ENCODE data around the gene C19orf53. TPM values are rescaled to one million over a fixed set of nuclear protein-coding genes. Genes with fewer than 3 reads are reported as not detected.

The C19orf53 gene
- total RNA-seq, 2 donors from 2014 or later, result 47.7 to 103 TPM

DNA sequence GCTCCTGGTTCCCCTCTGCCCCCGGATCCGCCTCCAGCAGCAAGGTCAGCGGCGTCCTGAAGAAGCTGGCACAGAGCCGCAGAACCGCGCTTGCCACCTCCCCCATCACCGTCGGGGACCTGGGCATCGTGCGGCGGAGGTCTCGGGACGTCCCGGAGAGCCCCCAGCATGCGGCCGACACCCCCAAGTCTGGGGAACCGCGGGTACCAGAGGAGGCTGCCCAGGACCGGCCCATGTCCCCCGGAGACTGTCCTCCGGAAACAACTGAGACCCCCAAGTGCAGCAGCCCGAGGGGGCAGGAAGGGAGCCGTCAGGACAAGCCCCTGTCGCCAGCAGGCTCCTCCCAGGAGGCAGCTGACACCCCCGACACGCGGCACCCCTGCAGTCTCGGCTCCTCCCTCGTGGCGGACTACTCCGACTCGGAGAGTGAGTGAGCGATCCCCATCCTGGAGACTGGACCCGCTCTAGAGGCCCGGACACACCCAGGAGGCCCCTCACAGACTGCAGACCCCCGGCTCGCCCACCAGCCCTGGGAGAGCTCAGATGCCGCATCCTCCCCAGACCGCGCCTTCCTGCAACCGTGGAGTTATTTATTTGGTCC is 11.5 kb upstream of the C19orf53 start:
- H3K36me3 ChIP-seq (replicated peaks in 1 of 2; ENCODE audit: insufficient read depth in 1 of 2, low read depth in 2 of 2), result peaks cover 8 to 10% of the 10 kb centered on the region in 2 donors
- no peak overlapping the region for H3K27ac ChIP-seq
- H3K9me3 ChIP-seq, result no peaks in the 10 kb centered on the region
- TF ChIP-seq, protein P1, sequence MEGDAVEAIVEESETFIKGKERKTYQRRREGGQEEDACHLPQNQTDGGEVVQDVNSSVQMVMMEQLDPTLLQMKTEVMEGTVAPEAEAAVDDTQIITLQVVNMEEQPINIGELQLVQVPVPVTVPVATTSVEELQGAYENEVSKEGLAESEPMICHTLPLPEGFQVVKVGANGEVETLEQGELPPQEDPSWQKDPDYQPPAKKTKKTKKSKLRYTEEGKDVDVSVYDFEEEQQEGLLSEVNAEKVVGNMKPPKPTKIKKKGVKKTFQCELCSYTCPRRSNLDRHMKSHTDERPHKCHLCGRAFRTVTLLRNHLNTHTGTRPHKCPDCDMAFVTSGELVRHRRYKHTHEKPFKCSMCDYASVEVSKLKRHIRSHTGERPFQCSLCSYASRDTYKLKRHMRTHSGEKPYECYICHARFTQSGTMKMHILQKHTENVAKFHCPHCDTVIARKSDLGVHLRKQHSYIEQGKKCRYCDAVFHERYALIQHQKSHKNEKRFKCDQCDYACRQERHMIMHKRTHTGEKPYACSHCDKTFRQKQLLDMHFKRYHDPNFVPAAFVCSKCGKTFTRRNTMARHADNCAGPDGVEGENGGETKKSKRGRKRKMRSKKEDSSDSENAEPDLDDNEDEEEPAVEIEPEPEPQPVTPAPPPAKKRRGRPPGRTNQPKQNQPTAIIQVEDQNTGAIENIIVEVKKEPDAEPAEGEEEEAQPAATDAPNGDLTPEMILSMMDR (IDR thresholded peaks at IDR 0.05), result no peak
- no peak for TF ChIP-seq POLR2A (IDR thresholded peaks at IDR 0.05)
- no peaks in the 10 kb centered on the region for H3K27me3 ChIP-seq
- 90% methylated on average over 15 to 40 of the region's 42 CpGs for WGBS, 2 donors
- intact Hi-C loops (cut with DNase I), result no loop called here
- DNase-seq, result no peak
- peaks cover 15% of the 10 kb centered on the region for H3K4me1 ChIP-seq
- no peak overlapping the region for H3K4me3 ChIP-seq
- ATAC-seq, result no peak

DNA sequence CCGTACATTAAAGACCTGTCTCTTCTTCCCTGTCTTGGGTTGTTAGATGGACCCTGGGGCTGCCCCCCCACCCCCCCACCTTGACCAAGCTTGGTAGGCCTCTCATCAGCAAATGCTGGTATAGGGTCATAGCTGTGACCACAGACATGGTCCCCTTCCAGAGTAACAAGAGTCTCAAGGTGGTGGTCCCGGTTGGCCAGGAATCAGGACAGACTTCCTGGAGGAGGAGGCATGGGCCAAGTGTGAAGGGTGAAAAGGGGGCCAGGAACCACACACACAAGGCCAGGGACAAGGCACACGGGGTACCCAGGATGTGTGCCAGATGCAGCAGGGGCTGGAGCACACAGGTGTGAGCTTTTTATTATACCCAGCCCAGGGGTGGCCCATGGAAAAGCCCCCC is 11.0 kb upstream of the C19orf53 start:
- Histone ChIP-seq H3K36me3 (replicated peaks in 1 of 2; ENCODE audit: insufficient read depth in 1 of 2, low read depth in 2 of 2) (peaks cover 8 to 10% of the 10 kb centered on the region in 2 donors), H3K4me3 (no peak overlapping the region), H3K4me1 (peaks cover 15% of the 10 kb centered on the region), H3K27me3 (no peaks in the 10 kb centered on the region), H3K27ac (no peak overlapping the region), H3K9me3 (no peaks in the 10 kb centered on the region)
- 87 to 95% methylated on average over 2 to 3 of the region's 3 CpGs for WGBS, 2 donors
- intact Hi-C loops (cut with DNase I), result no loop called here
- ATAC-seq, result no peak
- no peak for DNase-seq
- TF ChIP-seq POLR2A (IDR thresholded peaks at IDR 0.05), result no peak
- TF ChIP-seq, protein P1 (IDR thresholded peaks at IDR 0.05), result no peak

- TF ChIP-seq, protein P1 (IDR thresholded peaks at IDR 0.05), result peak in 1 of 7 experiments; percentile 7
- TF ChIP-seq POLR2A (IDR thresholded peaks at IDR 0.05), result peak; percentile 16 to 59 (median 45)
- 2% methylated on average over 47 of the region's 67 CpGs; no CpG with 5 or more reads in 1 of the 2 donors for WGBS, 2 donors
- DNase-seq (peak; percentile 78 to 85 (median 80)), ATAC-seq (peak; percentile 92)
- intact Hi-C loops (cut with DNase I), result no loop called here
- H3K9me3 ChIP-seq, result no peaks in the 10 kb centered on the region
- peak within 1 kb of the TSS; percentile 74 to 78 for H3K4me3 ChIP-seq
- peaks cover 4 to 5% of the 10 kb centered on the region in 2 donors for H3K36me3 ChIP-seq (replicated peaks in 1 of 2; ENCODE audit: insufficient read depth in 1 of 2, low read depth in 2 of 2)
- no peaks in the 10 kb centered on the region for H3K27me3 ChIP-seq
- H3K27ac ChIP-seq, result peak within 1 kb of the TSS; percentile 45 to 79 (median 66)
- H3K4me1 ChIP-seq, result peaks cover 15% of the 10 kb centered on the region
These were observed 10.0 kb upstream of the C19orf53 start, which contains the start of gene MRI1 for GRCh38 chr19:13764101-13764807. Gene MRI1, plus strand, starts transcription at chr19:13764522. Its CDS starts 67 bp downstream, at chr19:13764589.

DNA sequence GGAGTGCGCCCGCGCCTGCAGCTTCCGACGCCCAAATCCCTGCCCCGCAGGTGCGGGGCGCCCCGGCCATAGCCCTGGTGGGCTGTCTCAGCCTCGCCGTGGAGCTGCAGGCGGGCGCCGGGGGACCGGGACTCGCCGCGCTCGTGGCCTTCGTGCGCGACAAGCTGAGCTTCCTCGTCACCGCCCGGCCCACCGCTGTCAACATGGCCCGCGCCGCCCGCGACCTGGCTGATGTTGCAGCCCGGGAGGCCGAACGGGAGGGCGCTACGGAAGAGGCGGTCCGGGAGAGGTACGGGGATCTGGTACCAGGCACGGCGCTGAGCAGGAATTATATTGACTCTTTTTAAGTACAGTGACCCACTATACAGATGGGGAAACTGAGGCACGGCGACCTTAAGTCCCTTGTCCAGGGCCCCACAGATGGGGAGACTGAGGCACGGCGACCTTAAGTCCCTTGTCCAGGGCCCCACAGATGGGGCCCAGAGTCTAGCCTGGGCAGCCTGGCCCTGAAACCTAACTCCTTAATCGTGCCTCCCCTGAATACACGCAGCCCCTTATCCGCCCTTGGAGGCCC is 9.3 kb upstream of the C19orf53 start:
- Histone ChIP-seq H3K9me3 (no peaks in the 10 kb centered on the region), H3K4me3 (peak overlapping the region; percentile 74 to 78), H3K27ac (peak overlapping the region; percentile 45 to 79 (median 66)), H3K4me1 (peaks cover 15% of the 10 kb centered on the region), H3K27me3 (no peaks in the 10 kb centered on the region), H3K36me3 (replicated peaks in 1 of 2; ENCODE audit: insufficient read depth in 1 of 2, low read depth in 2 of 2) (peaks cover 4 to 5% of the 10 kb centered on the region in 2 donors)
- WGBS, 2 donors, result 2 to 21% methylated on average over 5 to 28 of the region's 48 CpGs
- intact Hi-C loops (cut with DNase I), result no loop called here
- ATAC-seq (peak; percentile 41), DNase-seq (peak; percentile 35 to 38 (median 35))
- no peak for TF ChIP-seq POLR2A (IDR thresholded peaks at IDR 0.05)
